Activated CD4-positive, CD25-positive, alpha-beta regulatory T cell treated with anti-CD3 and anti-CD28 coated beads, Interleukin-2, amount 50 U/mL, for 16 hours (primary cell): ENCODE data around the gene ACHE.
"Not testable (repeated sequence)": the region's sequence is repeated elsewhere in the genome, so short reads cannot be mapped to it uniquely, and the experiment has no call there.

ENCODE experiments used
- DNase-seq: peaks from one replicate; pipeline ENCODE4 v3.0.0-alpha.2; 2020; ENCODE audit warnings: low read depth, low spot score

ACHE gene

GRCh38 chr7:100863406-100863950, 32.2 kb downstream of the ACHE start:
- no peak for DNase-seq

- no peak for DNase-seq
Measured at GRCh38 chr7:100861616-100861985, 34.1 kb downstream of the ACHE start.

- no peak for DNase-seq
Measured at GRCh38 chr7:100860702-100861615, 34.7 kb downstream of the ACHE start.

- no peak for DNase-seq
Measured at GRCh38 chr7:100859856-100860255, 35.8 kb downstream of the ACHE start.

DNA sequence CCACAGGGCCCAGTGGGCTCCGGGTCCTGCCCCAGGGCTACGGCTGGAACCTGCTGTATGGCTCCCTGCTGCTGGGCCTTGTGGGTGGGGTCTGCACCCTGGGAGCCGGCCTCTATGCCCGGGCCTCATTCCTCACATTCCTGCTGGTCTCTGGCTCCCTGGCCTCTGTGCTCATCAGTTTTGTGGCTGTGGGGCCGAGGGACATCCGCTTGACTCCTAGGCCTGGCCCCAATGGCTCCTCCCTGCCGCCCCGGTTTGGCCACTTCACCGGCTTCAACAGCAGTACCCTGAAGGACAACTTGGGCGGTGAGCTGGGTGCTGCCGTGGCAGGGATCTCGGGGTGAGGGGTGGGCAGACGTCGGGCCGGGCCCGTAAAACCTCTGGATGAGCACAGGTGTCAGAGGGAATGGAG, 38.8 kb downstream of the ACHE start:
- no peak for DNase-seq

- no peak for DNase-seq
Measured at GRCh38 chr7:100855515-100855914, 40.2 kb downstream of the ACHE start.

GRCh38 chr7:100854899-100855298, 40.8 kb downstream of the ACHE start:
- not testable (repeated sequence) for DNase-seq

- DNase-seq, result no peak
Measured at GRCh38 chr7:100854146-100854895, 41.4 kb downstream of the ACHE start.

DNA sequence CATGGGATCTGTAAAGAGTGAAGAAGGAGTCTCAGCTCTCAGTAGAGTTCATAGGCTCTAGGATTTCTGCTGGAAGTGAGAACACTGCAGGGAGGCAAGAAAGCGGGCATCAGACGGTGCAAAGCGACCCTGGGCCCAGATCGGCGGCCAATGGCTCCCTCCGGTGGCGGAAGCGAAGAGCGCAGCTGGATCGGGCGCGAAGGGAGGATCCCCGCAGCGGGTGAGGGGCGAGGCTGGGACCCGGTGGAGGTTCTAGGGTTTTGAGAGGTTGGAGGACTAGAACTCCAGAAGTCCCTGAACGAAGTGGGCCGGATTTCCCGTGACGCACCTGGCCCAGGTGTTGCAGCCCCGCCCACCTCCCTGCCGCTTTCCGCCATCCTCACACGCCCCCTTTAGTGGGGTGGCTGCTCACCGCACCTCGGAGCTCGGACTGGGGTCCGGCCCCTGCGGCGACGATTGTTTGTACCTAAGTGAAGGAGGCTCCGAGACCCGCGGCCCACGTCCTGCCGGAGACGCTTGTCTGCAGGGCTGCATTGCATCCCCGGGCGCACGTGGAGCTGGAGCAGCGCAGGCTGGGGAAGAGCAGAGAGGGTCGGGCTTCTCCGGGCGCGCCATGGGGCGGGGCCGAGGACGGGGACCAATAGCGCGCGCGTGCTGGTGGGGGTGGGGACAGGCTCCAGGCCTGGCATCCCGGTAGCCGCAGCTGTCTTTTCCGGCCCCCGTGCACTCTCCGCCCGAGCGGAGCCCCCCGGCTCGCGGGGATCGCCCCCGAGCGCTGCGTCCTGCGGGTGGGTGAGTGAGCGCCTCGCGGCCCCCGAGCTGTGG, 43.4 kb downstream of the ACHE start, which contains the start of gene SLC12A9:
Gene SLC12A9 (plus strand): TSS at position 666 of the 825 bp plus-strand sequence. CDS start 1,485 bp downstream, outside the sequence.
- peak; percentile 63 for DNase-seq

- DNase-seq, result no peak
Measured at GRCh38 chr7:100847360-100847759, 48.3 kb downstream of the ACHE start.

DNA sequence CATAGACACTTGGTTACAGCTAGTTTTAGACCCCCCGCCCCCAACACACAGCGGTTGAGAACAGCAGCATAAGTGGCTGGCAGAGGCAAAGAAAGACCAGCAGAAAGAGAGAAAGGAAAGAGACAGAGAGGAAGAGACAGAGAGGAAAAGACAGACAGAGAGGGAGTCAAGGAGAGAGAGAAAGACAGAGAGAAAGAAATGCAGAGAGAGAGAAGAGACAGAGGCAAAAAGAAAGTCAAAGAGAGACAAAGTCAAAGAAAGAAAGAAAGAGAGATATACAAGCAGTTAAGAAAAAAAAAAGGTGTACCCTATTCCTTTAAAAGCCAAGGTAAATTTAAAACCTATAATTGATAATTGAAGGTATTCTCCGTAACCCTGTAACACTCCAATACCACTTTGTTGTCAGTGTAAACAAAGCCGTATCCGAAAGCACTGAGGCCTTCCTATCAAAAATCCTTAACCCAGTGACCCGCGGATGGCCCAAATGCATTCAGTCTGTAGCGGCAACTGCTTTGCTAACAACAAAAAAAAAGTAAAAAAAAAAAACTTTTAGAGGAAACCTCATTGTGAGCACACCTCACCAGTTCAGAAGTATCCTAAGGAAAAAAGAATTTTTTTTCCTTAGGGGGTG, 55.1 kb downstream of the ACHE start:
- no peak for DNase-seq
